HG03457 (cell line): Measurements from ENCODE around the gene FZD7.

Experiments used
- ATAC-seq: cut with Tn5 transposase; IDR thresholded peaks from one replicate; pipeline ENCODE4 v1.9.1; 2021; ENCODE audit warnings: moderate number of reproducible peaks; ENCODE audit not compliant: unreplicated experiment

FZD7 gene

DNA sequence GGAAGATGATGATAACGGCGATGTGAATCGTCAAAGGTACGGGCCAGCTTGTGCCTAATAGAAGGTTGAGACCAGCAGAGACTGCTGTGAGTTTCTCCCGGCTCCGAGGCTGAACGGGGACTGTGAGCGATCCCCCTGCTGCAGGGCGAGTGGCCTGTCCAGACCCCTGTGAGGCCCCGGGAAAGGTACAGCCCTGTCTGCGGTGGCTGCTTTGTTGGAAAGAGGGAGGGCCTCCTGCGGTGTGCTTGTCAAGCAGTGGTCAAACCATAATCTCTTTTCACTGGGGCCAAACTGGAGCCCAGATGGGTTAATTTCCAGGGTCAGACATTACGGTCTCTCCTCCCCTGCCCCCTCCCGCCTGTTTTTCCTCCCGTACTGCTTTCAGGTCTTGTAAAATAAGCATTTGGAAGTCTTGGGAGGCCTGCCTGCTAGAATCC is 3.0 kb downstream of the FZD7 start:
- ATAC-seq = no peak

DNA sequence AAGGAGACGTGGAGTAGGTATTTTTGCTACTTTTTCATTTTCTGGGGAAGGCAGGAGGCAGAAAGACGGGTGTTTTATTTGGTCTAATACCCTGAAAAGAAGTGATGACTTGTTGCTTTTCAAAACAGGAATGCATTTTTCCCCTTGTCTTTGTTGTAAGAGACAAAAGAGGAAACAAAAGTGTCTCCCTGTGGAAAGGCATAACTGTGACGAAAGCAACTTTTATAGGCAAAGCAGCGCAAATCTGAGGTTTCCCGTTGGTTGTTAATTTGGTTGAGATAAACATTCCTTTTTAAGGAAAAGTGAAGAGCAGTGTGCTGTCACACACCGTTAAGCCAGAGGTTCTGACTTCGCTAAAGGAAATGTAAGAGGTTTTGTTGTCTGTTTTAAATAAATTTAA is 3.4 kb downstream of the FZD7 start:
- ATAC-seq = no peak

DNA sequence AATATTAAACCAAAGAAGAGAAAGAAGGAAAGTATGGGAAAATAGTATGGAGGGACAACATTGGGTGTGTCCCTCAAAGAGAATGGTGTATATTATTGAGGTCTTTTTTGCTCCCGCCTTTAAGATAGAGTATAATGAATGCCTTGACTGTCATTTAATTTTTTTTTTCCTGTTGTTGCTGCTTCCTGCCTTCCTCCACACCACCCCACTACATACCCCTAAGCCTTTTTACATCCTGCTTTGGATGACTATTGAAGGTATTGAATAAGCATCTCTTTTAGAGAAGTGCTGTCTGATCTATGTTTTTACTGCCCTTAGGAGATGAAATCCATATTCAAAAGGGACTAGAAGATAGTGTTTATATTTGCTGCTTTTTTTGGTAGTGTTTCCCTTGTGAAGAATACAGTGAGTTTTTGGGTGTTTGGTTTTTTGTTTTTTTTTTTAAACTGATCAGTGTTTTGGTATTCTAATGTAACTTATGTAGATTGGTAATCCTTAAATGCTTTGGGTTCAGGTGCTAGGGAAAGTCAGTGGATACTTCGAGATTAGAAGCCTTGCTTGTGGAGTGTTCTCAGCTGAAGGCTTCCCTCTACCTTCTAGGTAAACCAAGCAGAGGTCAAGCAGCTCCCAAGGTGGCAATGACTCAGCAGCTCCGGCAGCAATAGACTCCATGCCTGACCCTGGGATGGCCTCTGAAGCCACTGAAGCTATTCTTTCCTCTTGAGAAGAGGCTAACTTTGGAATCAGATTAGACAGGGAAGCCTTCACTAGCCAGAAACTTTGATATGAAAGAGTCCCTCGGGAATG is 5.0 kb downstream of the FZD7 start:
- no peak for ATAC-seq

DNA sequence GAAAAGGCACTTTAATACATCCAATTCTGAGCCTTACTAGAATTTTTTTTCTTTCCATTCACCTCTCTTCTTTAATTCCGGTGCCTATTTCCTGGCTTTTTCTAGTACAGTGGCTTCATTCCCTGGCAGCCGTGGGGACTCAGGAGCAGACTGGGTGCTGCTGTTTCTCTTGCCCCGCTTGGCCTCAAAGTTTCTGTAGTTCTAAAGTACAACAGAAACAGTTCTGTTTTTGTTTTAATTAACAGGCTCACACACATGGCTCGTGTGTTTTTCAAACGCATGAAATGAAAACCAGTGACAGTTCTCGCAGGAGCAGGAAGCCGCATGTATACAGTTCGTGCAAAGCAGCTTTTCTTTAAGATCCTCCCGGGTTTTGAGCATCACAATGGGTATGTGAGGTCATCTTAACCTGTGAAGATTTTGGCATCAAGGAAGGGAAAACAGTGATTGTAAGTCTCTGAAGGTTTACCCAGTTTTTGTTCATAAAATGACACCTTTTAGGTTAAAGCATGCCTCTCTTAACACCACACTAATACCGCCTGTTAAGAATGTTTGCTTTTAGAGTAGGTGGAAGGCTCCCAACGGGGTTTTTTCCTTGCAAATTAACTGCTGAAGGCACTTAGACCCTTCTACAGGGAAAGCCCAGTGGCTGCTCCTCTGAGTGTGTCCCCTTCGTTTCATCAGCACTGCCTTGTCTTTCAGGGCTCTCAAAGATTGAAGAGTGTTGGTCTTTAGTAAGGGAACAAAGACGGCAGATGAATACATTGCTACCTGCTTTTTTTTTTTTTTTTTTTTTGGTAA is 5.8 kb downstream of the FZD7 start:
- no peak for ATAC-seq

DNA sequence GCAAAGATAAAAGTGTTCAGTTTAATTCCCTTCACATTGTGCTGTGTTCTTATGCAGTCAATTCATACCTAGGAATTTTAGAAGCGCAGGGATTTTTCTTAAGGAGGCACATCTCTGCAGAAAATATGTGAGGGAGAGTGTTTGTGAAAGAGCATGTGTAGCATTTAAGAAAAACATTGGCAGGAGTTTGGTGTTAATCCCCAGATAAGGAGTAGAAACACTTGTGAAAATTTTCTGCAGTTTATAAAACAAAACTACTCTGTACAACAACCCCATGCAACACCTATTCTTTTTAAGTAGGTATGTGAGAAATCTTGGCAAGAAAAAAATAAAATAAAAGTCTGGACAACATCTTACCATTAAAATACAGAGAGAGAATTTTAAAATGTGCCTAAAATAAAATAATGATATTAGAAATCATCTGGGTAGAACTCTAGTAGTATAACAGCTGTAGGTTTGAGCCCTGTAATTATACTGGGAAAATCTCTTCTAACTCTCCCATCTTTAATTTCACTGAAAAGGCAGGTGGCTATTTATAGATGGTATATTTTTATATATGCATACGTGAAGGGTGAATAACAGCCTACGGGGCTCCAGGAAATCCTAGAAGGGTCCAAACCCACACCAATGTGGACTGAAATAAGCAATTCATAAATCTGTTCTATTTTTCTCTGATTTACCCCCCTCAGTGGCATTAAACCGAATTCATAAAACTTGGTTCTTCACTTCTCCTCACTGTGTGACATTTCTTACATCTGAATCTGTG is 6.6 kb downstream of the FZD7 start:
- ATAC-seq = no peak

DNA sequence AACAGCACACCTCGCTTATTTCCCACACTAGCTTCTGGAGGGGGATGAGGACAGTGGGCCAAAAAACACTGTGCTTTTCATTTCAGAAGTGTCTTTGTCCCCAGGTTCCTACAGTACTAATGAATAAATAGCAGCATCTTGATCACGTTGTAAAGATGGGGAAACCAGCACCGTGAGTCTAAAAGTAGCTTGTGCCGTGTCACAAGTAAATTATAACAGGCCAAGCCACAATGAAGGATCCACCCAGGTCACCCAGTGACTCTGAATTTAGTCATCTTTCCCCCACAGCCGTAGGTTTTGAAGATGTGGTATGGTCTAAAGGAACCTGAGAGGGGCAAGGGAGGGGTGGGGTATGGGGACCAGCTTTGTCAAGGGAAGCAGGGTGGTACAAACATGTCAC is 8.8 kb downstream of the FZD7 start:
- ATAC-seq = no peak

DNA sequence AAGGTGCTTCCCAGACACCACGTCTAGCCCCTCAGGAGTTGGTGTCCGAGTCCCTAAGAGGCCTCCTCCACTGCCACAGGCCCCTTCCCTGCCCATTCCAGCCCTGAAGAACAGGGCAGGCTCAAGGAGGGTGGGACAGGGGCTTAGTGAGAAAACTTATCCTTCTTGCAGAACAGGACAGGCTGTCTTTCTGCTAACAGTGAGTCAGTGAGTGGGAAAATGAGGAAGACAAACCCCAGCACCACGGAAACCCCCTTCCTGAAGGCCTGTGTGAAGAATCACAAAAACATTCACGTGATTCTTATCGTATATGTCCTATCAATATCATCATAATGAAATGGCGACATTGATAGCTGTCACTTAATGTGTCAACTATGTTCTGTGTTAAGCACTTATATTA is 9.8 kb downstream of the FZD7 start:
- ATAC-seq = no peak

DNA sequence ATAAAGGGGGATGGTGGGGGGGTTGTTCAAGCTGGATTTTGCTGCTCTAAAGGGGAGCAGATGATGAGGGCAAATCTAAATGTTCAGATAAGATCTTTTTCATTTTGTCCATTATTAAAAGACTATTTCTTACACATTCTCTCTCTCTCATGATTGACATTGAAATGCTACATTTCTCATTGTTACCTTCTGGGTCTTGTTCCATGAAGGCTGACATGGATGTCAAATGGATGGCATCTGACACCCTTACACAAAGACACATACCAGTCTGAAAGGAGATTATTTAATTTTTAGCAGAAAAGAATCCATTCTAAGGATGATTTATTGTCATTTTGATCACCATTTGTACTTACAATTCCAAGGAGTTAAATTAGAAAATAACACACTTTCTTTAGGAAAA is 11.1 kb downstream of the FZD7 start:
- no peak for ATAC-seq

DNA sequence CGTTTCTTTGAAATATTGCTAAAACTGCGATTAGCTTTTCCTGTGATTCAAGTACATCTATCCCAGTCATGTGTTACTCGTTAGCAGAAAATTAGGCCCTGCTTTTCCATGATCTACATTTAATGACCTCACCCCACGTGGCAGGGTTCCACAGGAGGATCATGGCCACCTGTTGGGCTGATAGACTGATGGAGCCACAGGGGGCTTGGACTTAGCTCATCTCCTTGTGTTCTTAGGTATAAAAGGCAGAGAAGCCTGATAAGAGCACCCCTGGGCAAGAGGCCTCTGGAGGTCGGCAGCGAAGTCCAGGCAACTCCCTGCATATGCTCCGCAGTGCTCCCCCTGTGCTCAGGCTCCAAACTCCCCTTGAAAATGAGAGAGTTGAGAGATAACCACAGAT is 12.9 kb downstream of the FZD7 start:
- ATAC-seq = no peak

DNA sequence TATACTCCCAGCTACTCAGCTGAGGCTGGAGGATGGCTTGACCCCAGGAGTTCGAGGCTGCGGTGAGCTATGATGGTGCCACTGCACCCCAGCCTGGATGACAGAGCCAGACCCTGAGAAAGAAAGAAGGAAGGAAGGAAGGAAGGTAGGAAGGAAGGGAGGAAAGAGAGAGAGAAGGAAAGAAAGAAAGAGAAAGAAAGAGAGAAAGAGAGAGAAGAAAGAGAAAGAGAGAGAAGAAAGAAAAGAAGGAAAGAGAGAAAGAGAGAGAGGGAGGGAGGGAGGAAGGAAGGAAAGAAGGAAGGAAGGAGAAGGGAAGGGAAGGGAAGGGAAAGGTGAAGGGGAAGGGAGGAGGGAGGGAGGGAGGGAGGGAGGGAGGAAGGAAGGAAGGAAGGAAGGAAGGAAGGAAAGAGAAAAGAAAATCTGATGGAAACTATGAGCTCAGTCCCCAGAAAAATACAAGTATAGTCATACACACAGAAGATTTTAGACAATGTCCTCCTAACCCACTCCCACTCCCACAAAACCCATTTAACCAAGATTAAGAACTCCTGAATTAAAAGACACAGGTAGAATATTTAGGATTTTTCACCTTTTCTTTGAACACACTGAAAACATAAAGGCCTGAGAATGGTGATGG is 15.6 kb downstream of the FZD7 start:
- no peak for ATAC-seq

DNA sequence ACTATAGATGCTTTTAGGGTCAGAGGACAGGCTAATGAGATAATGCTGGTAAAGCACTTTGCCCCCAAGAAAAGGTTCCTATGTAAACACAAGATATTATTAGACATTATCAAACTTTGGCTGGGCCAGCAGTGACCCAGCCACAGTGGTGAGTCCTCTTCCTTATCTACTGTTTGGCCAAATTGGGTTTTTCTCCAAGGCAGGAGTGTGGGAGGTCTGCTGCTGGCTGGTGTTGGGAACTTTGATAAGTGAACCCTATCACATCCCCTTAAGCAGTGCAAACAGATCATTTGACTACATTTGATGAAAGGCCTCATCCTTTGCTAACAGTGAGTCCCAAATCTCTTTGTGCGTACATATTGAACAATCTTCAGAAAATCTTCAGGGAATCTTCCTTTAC is 16.2 kb downstream of the FZD7 start:
- no peak for ATAC-seq

DNA sequence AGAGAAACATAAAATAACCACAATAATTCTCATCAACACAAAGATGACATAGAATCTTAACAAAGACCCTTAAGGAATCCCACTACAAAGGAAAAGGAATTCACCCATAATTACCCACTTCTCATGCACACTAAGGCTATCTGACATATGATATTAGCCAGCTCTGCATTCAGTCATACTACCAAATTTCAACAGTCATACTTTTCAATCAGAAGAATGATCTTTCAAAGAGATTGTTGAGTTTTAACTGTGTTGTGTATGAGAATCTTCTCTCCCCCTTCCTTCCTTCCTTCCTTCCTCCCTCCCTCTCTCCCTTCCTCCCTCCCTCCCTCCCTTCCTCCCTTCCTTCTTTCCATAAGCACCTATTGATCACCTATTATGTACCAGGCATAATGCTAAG is 17.0 kb downstream of the FZD7 start:
- ATAC-seq = no peak

DNA sequence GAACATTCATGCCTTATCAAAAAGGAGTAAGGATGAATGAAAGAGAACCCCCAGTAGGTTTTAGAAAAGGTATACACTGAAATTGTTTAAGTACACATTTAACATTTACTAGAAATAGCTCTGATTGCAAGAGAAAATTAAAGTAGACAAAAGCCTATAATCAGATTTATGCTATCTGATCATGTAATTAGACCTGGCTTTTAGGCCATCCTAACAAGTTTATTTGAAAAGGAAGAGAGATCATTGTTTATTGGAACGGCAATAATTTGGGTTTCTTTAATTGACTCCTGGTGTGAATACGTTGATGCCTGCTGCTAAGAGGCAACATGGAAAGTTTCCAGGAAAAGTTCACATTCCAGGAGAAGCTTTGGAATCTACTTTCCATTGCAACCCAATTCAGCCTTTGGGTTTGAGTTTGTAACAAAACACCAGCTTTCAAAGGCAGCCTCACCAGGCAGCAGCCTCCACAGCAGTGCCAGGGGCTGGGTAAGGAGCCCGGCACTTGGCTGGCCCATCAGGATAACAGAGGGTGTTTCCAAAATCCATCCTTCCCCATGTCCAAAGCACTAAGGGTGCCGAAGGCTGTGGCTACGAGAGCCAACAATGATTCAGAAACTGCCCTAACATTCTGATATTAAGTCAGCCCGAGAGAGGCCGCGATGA is 18.0 kb downstream of the FZD7 start:
- ATAC-seq = no peak

DNA sequence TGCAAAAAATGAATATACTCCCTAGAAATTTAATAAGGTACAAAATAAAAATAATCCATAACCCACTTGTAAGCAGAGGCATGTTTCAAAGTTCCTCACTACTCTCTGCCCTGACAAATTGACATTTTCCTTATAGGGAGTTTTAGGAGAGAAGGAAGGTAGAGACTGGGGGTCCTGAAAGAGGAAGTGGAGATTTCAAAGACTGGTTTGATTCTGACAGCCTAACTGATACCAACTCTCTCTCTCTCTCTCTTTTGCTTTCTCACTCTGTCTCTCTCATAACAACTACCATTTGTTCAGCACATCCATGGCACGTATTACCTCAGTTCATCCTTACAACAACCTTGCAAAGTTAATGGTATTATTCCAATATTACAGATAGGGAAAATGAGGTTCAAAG is 18.6 kb downstream of the FZD7 start:
- ATAC-seq = no peak

DNA sequence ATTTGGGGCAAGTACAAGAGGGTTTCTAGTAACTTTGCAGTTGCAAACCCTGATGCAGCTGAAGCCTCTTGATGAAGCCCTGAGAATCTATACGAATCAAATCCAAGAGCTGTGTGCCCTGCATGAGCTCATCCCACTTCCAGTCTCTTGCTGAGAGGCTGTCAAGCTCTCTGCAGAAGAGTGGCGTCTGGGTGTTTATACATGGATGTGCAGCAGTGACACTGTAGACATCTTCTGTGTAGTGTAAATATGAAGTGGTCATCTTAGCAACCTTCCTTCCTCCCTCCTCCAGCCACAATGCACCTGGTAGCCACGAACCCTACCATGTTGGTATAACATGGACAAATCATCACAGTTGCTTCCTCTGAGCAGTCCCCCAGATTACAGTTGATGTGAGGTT is 21.0 kb downstream of the FZD7 start:
- ATAC-seq = no peak

DNA sequence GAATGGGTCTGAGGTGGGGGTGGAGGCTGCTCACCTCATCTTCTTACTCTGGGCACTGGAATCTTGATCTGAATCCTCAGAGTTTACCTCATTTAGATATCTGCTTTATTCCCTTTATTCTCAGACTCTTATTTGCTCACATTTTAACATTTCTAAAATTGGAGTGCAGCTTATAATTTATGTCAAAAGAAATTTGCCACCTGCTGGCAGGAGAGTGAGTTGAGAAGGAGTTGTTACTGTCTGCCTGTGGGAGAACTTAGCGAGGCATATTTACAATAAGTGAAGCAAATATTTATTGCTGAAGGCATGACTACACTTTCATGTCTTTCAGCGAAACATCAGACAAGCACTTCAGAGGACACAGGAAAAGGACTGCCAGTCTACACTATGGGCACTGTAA is 23.0 kb downstream of the FZD7 start:
- no peak for ATAC-seq

DNA sequence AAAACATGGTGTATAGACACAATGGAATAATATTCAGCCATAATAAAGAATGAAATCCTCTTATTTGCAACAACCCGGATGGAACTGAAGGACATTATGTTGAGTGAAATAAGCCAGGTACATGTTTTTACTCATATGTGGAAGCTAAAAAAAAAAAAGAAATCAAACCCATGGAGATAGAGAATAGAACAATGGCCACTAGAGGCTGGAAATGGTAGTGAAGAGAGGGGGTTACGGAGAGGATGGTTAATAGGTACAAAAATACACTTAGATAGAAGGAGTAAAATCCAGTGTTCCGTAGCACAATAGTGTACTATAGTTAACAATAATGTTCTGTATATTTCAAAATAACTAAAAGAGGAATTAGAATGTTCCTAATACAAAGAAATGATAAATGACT is 26.6 kb downstream of the FZD7 start:
- ATAC-seq = no peak

DNA sequence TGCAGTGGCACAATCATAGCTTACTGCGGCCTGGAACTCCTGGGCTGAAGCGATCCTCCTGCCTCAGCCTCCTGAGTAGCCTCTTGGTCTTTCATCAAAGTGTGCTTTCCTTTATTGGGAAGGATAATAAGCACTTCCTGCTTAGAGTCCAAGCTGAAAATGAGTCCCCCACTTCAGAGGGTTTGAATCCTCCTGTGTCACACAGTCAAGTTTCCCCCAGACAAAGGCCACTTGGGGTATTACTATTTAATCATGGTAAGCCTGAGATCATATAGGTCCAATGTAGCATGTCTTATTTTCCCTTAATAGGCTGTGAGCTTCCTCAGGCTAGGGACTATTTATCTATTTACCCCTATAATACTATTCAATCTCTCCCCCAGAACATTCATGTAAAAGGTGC is 28.0 kb downstream of the FZD7 start:
- no peak for ATAC-seq

DNA sequence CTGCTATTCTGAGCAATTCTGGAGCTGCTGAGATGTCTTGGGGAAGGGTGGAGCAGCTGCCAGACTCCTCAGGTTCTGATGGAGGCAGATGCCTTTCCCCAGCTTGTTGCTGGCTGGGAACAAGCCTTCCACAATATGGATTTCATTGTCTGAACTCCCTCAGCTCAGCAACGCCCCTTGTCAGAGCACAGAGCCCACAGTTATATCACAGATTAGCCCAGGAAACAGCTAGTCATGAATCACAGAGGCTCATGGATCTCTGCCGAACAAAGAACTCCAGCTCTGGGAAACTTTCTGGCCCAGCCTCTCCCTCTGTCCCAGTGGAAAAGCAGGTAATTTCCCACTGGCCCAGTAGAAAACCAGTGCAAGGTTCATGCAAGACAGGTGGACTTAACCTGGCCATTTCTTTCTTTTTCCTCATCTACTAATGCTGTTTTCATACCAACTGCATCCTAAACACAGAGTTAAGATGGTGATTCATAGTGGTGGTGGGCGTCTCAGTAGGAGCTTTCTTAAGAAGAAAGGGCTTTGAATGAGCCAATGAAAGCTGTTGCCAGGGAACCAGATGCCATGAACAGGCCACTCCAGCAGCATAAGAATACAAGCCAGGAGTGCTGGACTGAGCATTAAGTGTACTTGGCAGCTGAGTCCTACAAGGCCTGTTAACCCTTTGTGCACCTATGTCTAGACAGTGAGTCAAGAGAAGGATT is 30.7 kb downstream of the FZD7 start:
- no peak for ATAC-seq

DNA sequence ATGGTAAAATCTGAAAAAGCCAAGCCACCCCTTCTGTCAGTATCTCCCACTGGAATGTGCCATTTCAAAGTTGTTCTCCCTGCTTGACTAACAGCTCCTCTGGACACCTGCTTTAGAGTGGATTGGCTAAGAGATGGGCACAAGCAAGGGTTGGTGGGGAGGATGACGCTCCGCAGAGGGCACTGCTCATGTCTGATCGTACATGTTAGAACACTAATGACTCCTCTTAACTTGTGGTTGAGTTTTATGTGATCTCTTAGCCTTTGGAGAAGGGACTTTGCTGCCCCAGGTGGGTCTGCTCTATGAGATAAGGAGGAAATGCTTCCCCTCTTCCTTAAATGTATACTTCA is 31.2 kb downstream of the FZD7 start:
- no peak for ATAC-seq
